Uterus (tissue), 2 donors: ENCODE data around the gene NDUFA13.

Experiments
- CTCF ChIP-seq, 4 experiments: fragments of 200-600 bp in 2 of 4; fragments of 450-650 bp in 2 of 4; sonication (generic) in 2 of 4; IDR thresholded peaks; one replicate each; pipeline ENCODE4 v1.5.1; 2016 to 2019; ENCODE audit warnings: antibody characterized with exemption in 4 of 4, mild to moderate bottlenecking in 2 of 4, moderate library complexity in 1 of 4
- POLR2A ChIP-seq, 2 donors: fragments of 450-650 bp; IDR thresholded peaks; one replicate each; pipeline ENCODE4 v1.6.1; 2016; ENCODE audit warnings: antibody characterized with exemption in 2 of 2, mild to moderate bottlenecking in 1 of 2, moderate library complexity in 1 of 2

DNA sequence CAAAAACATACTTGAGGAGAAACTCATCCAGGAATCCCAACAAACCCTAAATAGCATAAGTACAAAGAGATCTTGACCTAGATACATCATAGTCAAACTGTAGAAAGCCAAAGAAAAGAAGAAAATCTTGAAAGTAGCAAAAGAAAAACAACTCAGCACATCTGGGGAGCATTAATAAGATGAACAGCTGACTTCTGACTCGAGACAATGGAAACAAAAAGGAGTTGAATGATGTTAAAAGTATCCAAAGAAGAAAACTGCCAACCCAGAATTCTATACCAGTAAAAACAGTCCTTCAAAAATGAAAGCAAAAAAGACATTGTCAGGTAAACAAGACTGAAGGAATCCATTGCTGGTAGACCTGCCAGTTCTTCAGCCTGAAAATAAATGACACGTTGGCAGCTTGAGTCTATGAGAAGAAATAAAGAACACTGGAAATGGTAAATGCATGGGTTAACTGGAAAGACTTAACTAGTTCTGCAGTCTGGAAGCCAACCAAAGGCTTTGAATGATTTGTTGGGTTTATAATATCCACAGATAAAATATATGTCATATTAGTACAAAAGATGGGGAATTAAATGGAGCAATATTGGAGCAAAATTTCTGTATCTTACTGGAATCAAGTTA is 47.5 kb upstream of the NDUFA13 start:
- TF ChIP-seq CTCF (IDR thresholded peaks at IDR 0.05) (no peak), POLR2A (IDR thresholded peaks at IDR 0.05) (no peak)
